GM12892 (cell line): Measurements from ENCODE around the gene PSMG4.

Experiments
- POLR2A ChIP-seq: IDR thresholded peaks from 2 replicates; pipeline ENCODE4 v1.6.1; 2011; ENCODE audit warnings: low read depth, low read length, control low read depth
- TAF1 ChIP-seq: IDR thresholded peaks from 2 replicates; pipeline ENCODE4 v1.6.1; 2011; ENCODE audit warnings: low read depth, mild to moderate bottlenecking, control low read depth, low read length, borderline replicate concordance

DNA sequence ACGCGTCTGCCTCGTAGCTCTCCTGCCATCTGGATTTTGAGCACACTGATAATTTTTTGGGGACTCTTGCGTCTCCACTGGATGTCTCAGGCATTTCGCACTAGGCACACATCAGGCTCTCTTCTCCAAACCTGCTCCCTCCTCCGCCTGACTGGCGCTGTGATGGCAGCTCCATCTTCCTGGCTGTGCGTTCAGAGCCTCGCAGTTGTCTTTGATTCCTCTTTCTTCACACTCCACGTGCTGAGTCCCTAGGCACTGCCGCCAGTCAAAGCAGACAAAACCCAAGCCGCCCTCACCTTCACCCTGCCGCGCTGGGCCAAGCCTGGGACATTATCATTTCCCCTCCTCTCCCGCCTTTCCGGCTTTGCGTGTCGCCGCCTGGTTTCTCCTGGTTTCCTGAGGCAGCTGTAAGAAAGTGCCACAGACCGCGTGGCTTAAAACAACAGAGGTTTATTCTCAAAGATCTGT, 778 bp downstream of the PSMG4 start:
- no peak for TF ChIP-seq POLR2A
- no peak for TF ChIP-seq TAF1
